Upper lobe of right lung (tissue), 1 donor: ENCODE results near the gene PXDN. TPM values are rescaled to one million over a fixed set of nuclear protein-coding genes. Genes with fewer than 3 reads are reported as not detected.

ENCODE experiments used
- ATAC-seq: fragments of 200-7000 bp; cut with Tn5 transposase; one replicate; pipeline ENCODE4 v1.9.1; 2020; ENCODE audit warnings: mild to moderate bottlenecking, moderate library complexity
- DNase-seq: peaks from one replicate; pipeline ENCODE4 v3.0.0-alpha.2; 2020
- H3K27ac ChIP-seq: fragments of 200-600 bp; one replicate; pipeline ENCODE4 v1.8.0; 2022
- H3K27me3 ChIP-seq: fragments of 200-600 bp; one replicate; pipeline ENCODE4 v1.8.0; 2022; ENCODE audit warnings: mild to moderate bottlenecking
- H3K36me3 ChIP-seq: fragments of 200-600 bp; one replicate; pipeline ENCODE4 v1.8.0; 2022
- H3K4me1 ChIP-seq: fragments of 200-600 bp; one replicate; pipeline ENCODE4 v1.8.0; 2022
- H3K4me3 ChIP-seq: fragments of 200-600 bp; one replicate; pipeline ENCODE4 v1.8.0; 2022; ENCODE audit warnings: mild to moderate bottlenecking
- H3K9me3 ChIP-seq: fragments of 200-600 bp; one replicate; pipeline ENCODE4 v1.8.0; 2022
- CTCF ChIP-seq: fragments of 200-600 bp; IDR thresholded peaks from one replicate; pipeline ENCODE4 v1.8.0; 2022; ENCODE audit warnings: antibody characterized with exemption
- intact Hi-C: fragments of 100-400 bp; cut with DNase I; formaldehyde crosslinking; loops from one replicate; pipeline ENCODE4 v1.11.0; 2022
- total RNA-seq: library from RNA; stranded (reverse); fragmentation: NEBNext Ultra II Directional; extraction: Animal tissue kit (Norgen Biotek cat#: 25700); gene quantifications from one replicate; pipeline ENCODE4 v1.2.1, GENCODE V29; 2021
- donor health status: DM: no; HTN: yes; CAD: no; lungs with severe emphysema.

Gene PXDN
- total RNA-seq, 1 donor from 2014 or later = 58.4 TPM

GRCh38 chr2:1599301-1600085 lies 144.8 kb downstream of the PXDN start:
- Histone ChIP-seq H3K9me3 (no peaks in the 10 kb centered on the region), H3K27ac (no peak overlapping the region), H3K36me3 (no peaks in the 10 kb centered on the region), H3K4me3 (no peak overlapping the region), H3K4me1 (peaks cover 14% of the 10 kb centered on the region), H3K27me3 (no peaks in the 10 kb centered on the region)
- TF ChIP-seq CTCF = no peak
- ATAC-seq (no peak), DNase-seq (peak; percentile 61)
- intact Hi-C loops = no loop called here

- Histone ChIP-seq H3K9me3 (no peaks in the 10 kb centered on the region), H3K4me3 (no peak overlapping the region), H3K27me3 (no peaks in the 10 kb centered on the region), H3K27ac (no peak overlapping the region), H3K4me1 (peaks cover 14% of the 10 kb centered on the region), H3K36me3 (no peaks in the 10 kb centered on the region)
- no peak for TF ChIP-seq CTCF
- ATAC-seq (no peak), DNase-seq (peak; percentile 6)
- intact Hi-C loops = no loop called here
Observed at GRCh38 chr2:1598800-1599199, 145.5 kb downstream of the PXDN start.

GRCh38 chr2:1598041-1598710 lies 146.1 kb downstream of the PXDN start:
- ATAC-seq = no peak
- peaks cover 17% of the 10 kb centered on the region for H3K4me1 ChIP-seq
- peak; percentile 54 for DNase-seq

GRCh38 chr2:1595274-1595673 lies 149.0 kb downstream of the PXDN start:
- H3K36me3 ChIP-seq = no peaks in the 10 kb centered on the region
- no peak overlapping the region for H3K27ac ChIP-seq
- peak; percentile 6 for DNase-seq
- H3K4me1 ChIP-seq = peaks cover 21% of the 10 kb centered on the region
- no peak overlapping the region for H3K4me3 ChIP-seq
- no peak for ATAC-seq
- no peak for TF ChIP-seq CTCF
- H3K27me3 ChIP-seq = no peaks in the 10 kb centered on the region
- intact Hi-C loops = no loop called here
- no peaks in the 10 kb centered on the region for H3K9me3 ChIP-seq

More at GRCh38 chr2:1598041-1598710, 146.1 kb downstream of the PXDN start:
- H3K27me3 ChIP-seq = no peaks in the 10 kb centered on the region
- TF ChIP-seq CTCF = no peak
- no peak overlapping the region for H3K27ac ChIP-seq
- no peaks in the 10 kb centered on the region for H3K36me3 ChIP-seq
- H3K4me3 ChIP-seq = no peak overlapping the region
- H3K9me3 ChIP-seq = no peaks in the 10 kb centered on the region
- intact Hi-C loops = no loop called here

GRCh38 chr2:1594373-1595171 lies 149.7 kb downstream of the PXDN start:
- Histone ChIP-seq H3K27me3 (no peaks in the 10 kb centered on the region), H3K4me1 (peaks cover 18% of the 10 kb centered on the region), H3K27ac (no peak overlapping the region), H3K4me3 (no peak overlapping the region), H3K36me3 (no peaks in the 10 kb centered on the region), H3K9me3 (no peaks in the 10 kb centered on the region)
- DNase-seq = peak; percentile 55
- ATAC-seq = no peak
- intact Hi-C loops = no loop called here
- no peak for TF ChIP-seq CTCF
